Small intestine (tissue), 7 donors: ENCODE results near the gene BAZ2B. TPM values are rescaled to one million over a fixed set of nuclear protein-coding genes. Genes with fewer than 3 reads are reported as not detected.

Experiments used
- DNase-seq, 2 donors: peaks; one replicate each; pipeline versions ENCODE4 v3.0.0 to v3.0.0-alpha.2; 2013
- FAIRE-seq: peaks from 2 replicates; lab custom pipeline; 2012; peaks lifted over from hg19 to GRCh38; lab: Jason Lieb, UNC
- H3K27ac ChIP-seq, 3 donors: one replicate each; pipeline ENCODE4 v1.5.1; 2013; ENCODE audit warnings: low read length in 2 of 3, mild to moderate bottlenecking in 2 of 3, control low read depth in 1 of 3, inconsistent platforms in 1 of 3, low read depth in 1 of 3, moderate library complexity in 1 of 3
- H3K27me3 ChIP-seq, 3 donors: one replicate each; pipeline ENCODE4 v1.6.1; 2013; ENCODE audit warnings: low read length in 3 of 3, inconsistent platforms in 1 of 3; ENCODE audit not compliant: control insufficient read depth in 3 of 3, insufficient read depth in 3 of 3
- H3K36me3 ChIP-seq, 3 donors: one replicate each; pipeline ENCODE4 v1.6.1; 2013; ENCODE audit warnings: low read length in 3 of 3, inconsistent platforms in 1 of 3, low read depth in 1 of 3, mild to moderate bottlenecking in 1 of 3, moderate library complexity in 1 of 3; ENCODE audit not compliant: control insufficient read depth in 3 of 3, insufficient read depth in 2 of 3
- H3K4me1 ChIP-seq, 3 donors: one replicate each; pipeline ENCODE4 v1.6.1; 2013; ENCODE audit warnings: low read length in 2 of 3, inconsistent platforms in 1 of 3, low read depth in 1 of 3, mild to moderate bottlenecking in 1 of 3, moderate library complexity in 1 of 3; ENCODE audit not compliant: control insufficient read depth in 3 of 3, insufficient read depth in 2 of 3
- H3K4me3 ChIP-seq, 3 donors: one replicate each; pipeline ENCODE4 v1.5.1; 2013; ENCODE audit warnings: low read length in 3 of 3, control low read depth in 1 of 3, inconsistent platforms in 1 of 3, low read depth in 1 of 3, mild to moderate bottlenecking in 1 of 3, moderate library complexity in 1 of 3
- H3K9me3 ChIP-seq, 2 donors: one replicate each; pipeline ENCODE4 v1.6.1; 2013; ENCODE audit warnings: low read depth in 1 of 2, low read length in 1 of 2; ENCODE audit not compliant: control insufficient read depth in 2 of 2, insufficient read depth in 1 of 2
- WGBS, 3 donors: extraction: QIAGEN DNeasy Blood & Tissue Kit; methylation state at CpG; one replicate each; pipeline ENCODE4 v1.1.7; 2013; 5-methylcytosine and 5-hydroxymethylcytosine counted together
- polyA plus RNA-seq, 4 donors: library from polyadenylated mRNA; stranded (reverse) in 3 of 4; unstranded in 1 of 4; fragments of 200-250 nt in 3 of 4; fragments of 120-200 nt in 1 of 4; gene quantifications; one replicate each; pipeline versions ENCODE4 v1.2.1 to v1.2.3, GENCODE V29; 2013
- donor health status: healthy with polysubstance abuse.
- donor health status: control.
- donor health status: control.
- donor health status: Bipolar disorder and iron deficiency.
- donor health status: healthy.

Gene BAZ2B
- polyA plus RNA-seq, 4 donors: 12.2 to 53.2 (median 16.0) TPM

DNA sequence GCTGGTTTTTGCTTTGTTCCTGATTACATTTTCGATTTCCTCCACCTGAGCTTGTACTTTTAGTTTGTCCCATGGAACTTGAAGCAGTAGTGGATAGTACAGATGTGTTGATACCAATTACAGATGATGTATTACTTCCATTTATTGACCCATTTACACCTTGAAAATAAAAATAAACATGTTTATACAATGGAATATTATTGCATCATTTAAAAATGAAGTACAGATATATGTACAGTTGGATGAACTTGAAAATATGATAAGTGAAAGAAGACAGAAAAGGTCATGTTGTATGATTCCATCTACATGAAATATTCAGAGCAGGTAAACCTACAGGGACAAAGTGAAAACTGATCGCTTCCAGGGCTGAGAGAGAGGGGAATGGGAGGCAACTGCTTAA lies 169.5 kb downstream of the BAZ2B start:
- 51 to 81% (median 51%) methylated on average over 2 of the region's 2 CpGs for WGBS, 3 donors
- DNase-seq (peak; percentile 18 to 58), FAIRE-seq (no peak)
- Histone ChIP-seq H3K9me3 (peaks cover 0 to 7% of the 10 kb centered on the region in 2 donors), H3K4me3 (no peak overlapping the region), H3K4me1 (peaks cover 0 to 3% (median 0%) of the 10 kb centered on the region in 3 donors), H3K27ac (no peak overlapping the region), H3K27me3 (no peaks in the 10 kb centered on the region), H3K36me3 (peaks cover 4 to 10% (median 9%) of the 10 kb centered on the region in 3 donors)

DNA sequence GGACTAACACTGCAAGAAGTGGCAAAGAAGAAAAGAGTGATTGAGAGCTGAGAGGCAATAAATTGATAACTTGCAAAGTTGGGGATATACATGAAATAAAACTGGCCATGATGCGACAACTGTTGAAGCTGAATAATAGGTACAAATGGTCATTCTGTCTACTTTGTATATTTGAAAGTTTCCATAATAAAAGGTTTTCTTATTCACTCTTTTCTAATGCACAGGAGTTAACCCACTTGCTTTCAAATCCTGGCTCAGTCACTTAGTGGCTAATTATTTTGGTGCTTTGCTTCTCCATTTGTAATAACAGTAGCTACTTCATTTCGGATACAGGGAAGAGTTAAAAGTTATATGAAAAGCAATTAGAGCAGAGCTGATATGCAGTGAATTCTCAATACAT lies 170.1 kb downstream of the BAZ2B start:
- Histone ChIP-seq H3K9me3 (peaks cover 0 to 7% of the 10 kb centered on the region in 2 donors), H3K4me1 (peaks cover 0 to 3% (median 0%) of the 10 kb centered on the region in 3 donors), H3K36me3 (peaks cover 4 to 12% (median 9%) of the 10 kb centered on the region in 3 donors), H3K27ac (no peak overlapping the region), H3K4me3 (no peak overlapping the region), H3K27me3 (no peaks in the 10 kb centered on the region)
- WGBS, 3 donors: 95 to 100% (median 98%) methylated on average over 2 of the region's 2 CpGs
- no peak for FAIRE-seq
- no peak for DNase-seq

DNA sequence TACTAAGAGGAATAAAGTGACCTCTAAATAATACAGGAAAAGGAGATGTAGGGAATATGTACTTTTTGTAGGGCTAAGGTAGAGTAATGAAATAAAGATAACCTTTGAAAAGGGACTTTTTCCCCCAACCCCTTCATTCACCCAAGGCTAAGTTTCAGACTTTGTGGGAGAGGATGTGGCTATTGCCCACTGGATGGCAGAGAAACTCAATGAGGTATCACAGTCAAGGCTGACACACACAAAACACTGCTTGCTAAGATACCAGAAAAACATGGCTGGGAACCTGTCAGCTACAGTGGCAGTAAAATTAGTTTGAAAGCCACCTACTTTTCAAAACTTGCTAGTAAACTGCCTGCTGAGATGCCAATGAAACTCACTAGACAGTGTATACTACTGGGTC lies 171.0 kb downstream of the BAZ2B start:
- Histone ChIP-seq H3K9me3 (peaks cover 0 to 7% of the 10 kb centered on the region in 2 donors), H3K4me3 (no peak overlapping the region), H3K36me3 (peaks cover 4 to 15% (median 9%) of the 10 kb centered on the region in 3 donors), H3K4me1 (peaks cover 0 to 3% (median 0%) of the 10 kb centered on the region in 3 donors), H3K27ac (no peak overlapping the region), H3K27me3 (no peaks in the 10 kb centered on the region)
- DNase-seq (no peak), FAIRE-seq (no peak)

DNA sequence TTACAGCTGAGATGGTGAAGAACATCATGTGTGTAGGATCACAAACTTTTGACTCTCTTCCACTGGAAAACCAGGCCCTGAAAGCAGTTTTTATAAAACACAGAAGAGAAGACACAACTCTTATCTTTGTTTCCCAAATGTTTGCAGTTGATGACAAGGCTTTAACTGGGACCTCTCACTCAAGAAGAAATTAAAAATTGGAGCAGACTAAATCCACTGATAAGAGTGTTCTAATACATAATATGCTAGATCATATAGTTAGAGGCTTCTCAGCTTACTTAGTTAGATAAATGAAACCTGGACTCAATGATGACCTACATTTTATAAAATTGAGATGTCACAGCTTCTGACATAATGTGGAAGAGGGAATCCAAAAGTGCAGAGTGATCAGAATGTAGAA lies 171.6 kb downstream of the BAZ2B start:
- DNase-seq: no peak
- H3K27me3 ChIP-seq: no peaks in the 10 kb centered on the region
- H3K4me3 ChIP-seq: no peak overlapping the region
- peaks cover 0 to 3% (median 0%) of the 10 kb centered on the region in 3 donors for H3K4me1 ChIP-seq
- peaks cover 0 to 7% of the 10 kb centered on the region in 2 donors for H3K9me3 ChIP-seq
- no peak overlapping the region for H3K27ac ChIP-seq
- no peak for FAIRE-seq
- peaks cover 4 to 15% (median 9%) of the 10 kb centered on the region in 3 donors for H3K36me3 ChIP-seq

DNA sequence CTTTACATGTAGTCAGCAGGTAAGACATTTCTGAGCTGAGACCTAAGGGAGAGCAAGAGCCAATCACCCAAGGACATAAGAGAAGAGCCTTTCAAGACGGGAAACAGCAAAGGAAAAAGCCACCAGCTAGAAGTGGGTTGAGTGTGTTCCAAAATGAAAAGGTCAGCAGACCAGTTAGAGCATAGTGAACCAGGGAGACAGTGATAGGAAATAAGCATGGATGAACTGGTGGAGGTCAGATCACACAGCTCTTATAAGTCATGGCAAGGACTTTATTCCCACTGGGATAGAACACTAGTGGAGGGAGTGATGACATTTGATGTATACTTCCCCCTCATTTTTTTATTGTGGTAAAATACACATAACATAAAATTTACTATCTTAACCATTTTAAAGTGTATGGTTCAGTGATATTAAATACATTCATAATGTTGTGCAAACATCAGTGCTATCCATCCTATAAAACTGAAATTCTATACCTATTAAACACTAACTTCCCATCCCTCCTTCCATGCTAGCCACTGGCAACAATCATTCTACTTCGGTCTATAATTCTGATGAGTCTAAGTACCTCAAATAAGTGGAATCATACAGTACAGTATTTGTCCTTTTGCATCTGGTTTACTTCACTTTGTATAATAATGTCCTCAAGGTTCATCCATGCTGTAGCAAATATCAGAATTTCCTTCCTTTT lies 174.0 kb downstream of the BAZ2B start:
- H3K27me3 ChIP-seq: no peaks in the 10 kb centered on the region
- FAIRE-seq (no peak), DNase-seq (no peak)
- H3K27ac ChIP-seq: no peak overlapping the region
- H3K4me1 ChIP-seq: peaks cover 0 to 2% (median 0%) of the 10 kb centered on the region in 3 donors
- no peak overlapping the region for H3K4me3 ChIP-seq
- no peaks in the 10 kb centered on the region for H3K9me3 ChIP-seq
- 88 to 91% (median 89%) methylated on average over 2 of the region's 2 CpGs for WGBS, 3 donors
- H3K36me3 ChIP-seq: peaks cover 7 to 16% (median 15%) of the 10 kb centered on the region in 3 donors

DNA sequence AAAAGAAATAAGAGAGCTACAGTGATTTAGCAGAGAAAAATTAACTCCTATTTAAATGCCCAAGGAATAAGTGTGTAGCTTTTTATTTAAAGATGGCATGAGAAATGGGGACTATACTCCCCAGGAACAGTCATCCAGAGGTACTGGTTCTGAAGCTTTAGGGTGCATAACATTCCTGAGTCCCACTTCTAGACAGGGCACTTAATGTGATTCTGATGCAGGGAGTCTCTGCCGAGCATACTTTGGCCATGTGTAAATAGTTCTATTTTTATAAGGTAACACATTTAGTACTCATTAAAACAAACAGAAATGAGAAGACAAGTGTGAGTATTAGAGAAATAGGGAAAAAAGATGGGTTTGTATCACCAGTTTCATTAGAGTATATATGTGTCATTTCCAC lies 175.2 kb downstream of the BAZ2B start:
- Histone ChIP-seq H3K27ac (no peak overlapping the region), H3K4me1 (peaks cover 0 to 2% (median 0%) of the 10 kb centered on the region in 3 donors), H3K27me3 (no peaks in the 10 kb centered on the region), H3K9me3 (no peaks in the 10 kb centered on the region), H3K4me3 (no peak overlapping the region), H3K36me3 (peaks cover 7 to 22% (median 15%) of the 10 kb centered on the region in 3 donors)
- WGBS, 3 donors: 72 to 91% (median 89%) methylated on average over 1 of the region's 1 CpG
- DNase-seq: no peak
- no peak for FAIRE-seq

DNA sequence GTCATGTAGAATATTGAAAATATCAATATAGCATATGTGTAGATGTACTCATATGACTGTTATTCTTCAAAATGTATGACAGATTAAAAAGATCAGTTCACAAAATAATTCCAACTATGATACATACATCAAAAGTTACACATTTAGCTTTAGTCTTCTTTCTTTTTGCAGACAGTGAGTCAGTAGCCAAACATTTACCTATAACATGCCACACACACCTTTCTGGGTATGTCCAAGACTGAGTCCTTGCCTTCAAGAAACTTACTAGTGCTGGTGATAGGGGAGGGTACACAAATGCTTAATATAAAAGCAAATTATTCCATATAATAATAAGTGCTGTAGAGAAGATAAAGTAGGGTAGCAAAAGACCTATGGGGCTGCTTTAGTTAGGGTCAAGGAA lies 176.9 kb downstream of the BAZ2B start:
- Histone ChIP-seq H3K4me3 (no peak overlapping the region), H3K27ac (no peak overlapping the region), H3K9me3 (no peaks in the 10 kb centered on the region), H3K27me3 (no peaks in the 10 kb centered on the region), H3K4me1 (peaks cover 0 to 2% (median 0%) of the 10 kb centered on the region in 3 donors), H3K36me3 (peaks cover 3 to 20% (median 9%) of the 10 kb centered on the region in 3 donors)
- DNase-seq: no peak
- FAIRE-seq: no peak

DNA sequence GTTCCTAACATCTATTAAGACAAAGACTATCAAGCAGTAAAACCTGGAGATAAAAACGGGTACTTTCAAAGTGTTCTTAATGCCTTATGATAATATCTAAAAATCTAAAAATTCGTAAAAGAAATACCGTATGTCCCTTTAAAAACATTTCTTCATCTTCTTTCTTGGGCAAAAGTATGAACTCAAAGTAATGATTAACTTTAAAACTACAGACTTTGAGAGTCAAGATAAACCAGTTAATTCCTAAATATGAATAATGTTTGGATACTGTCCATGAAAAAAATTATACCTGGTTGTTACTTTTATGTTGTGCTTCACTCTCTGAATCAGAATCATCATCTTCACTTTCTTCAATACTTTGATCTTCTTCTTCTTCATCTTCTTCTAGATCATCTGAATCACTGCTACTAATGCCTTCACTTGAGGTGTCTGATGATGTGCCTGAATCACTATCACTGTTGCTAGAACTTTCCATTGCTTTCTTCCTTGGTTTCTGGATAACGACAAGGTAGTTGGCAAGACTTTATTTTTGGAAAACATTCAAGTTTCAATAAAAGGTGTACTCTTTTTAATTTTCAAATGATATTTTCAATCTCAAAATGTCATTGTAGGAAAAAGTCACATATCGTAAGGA lies 177.5 kb downstream of the BAZ2B start:
- Histone ChIP-seq H3K4me1 (peaks cover 0 to 2% (median 0%) of the 10 kb centered on the region in 3 donors), H3K9me3 (no peaks in the 10 kb centered on the region), H3K27ac (peak overlapping the region in 1 of 3 donors; percentile 7), H3K36me3 (peaks cover 3 to 23% (median 6%) of the 10 kb centered on the region in 3 donors), H3K4me3 (no peak overlapping the region), H3K27me3 (no peaks in the 10 kb centered on the region)
- peak; percentile 5 for FAIRE-seq
- peak in 1 of 2 donors; percentile 24 for DNase-seq
- WGBS, 3 donors: 77 to 82% (median 81%) methylated on average over 5 of the region's 5 CpGs
